Transverse colon (tissue), 4 donors: ENCODE data around the gene TTC23. TPM values are rescaled to one million over a fixed set of nuclear protein-coding genes. Genes with fewer than 3 reads are reported as not detected.

Experiments
- DNase-seq: peaks from one replicate; pipeline ENCODE4 v3.0.0-alpha.2; 2019
- H3K27ac ChIP-seq, 4 donors: fragments of 200-600 bp; sonication (generic); 2 replicates each; pipeline ENCODE4 v1.5.1; 2016 to 2018; ENCODE audit warnings: inconsistent platforms in 4 of 4
- H3K27me3 ChIP-seq: fragments of 200-600 bp; sonication (generic); 2 replicates; pipeline ENCODE4 v1.5.1; 2017; ENCODE audit warnings: inconsistent platforms
- H3K36me3 ChIP-seq, 4 donors: fragments of 200-600 bp; sonication (generic); 2 replicates each; pipeline ENCODE4 v1.5.1; 2017 to 2019; ENCODE audit warnings: inconsistent platforms in 4 of 4
- H3K4me1 ChIP-seq, 4 donors: fragments of 200-600 bp; sonication (generic); 2 replicates each; pipeline ENCODE4 v1.5.1; 2017 to 2020; ENCODE audit warnings: inconsistent platforms in 4 of 4
- H3K4me3 ChIP-seq, 4 donors: fragments of 200-600 bp; sonication (generic); 1 replicate in 1 of 4; 2 replicates in 3 of 4; pipeline versions ENCODE4 v1.5.1 to v1.6.1; 2017 to 2019; ENCODE audit warnings: inconsistent platforms in 4 of 4
- H3K9me3 ChIP-seq, 2 donors: fragments of 200-600 bp; sonication (generic); 2 replicates each; pipeline ENCODE4 v1.5.1; 2017 to 2019; ENCODE audit warnings: inconsistent platforms in 2 of 2
- EP300 ChIP-seq: sonication (generic); formaldehyde crosslinking; IDR thresholded peaks from one replicate; pipeline ENCODE4 v1.6.1; 2017; ENCODE audit warnings: antibody characterized with exemption, low read depth
- POLR2A ChIP-seq: fragments of 450-650 bp; IDR thresholded peaks from one replicate; pipeline ENCODE4 v1.6.1; 2016; ENCODE audit warnings: antibody characterized with exemption, mild to moderate bottlenecking, moderate library complexity
- POLR2AphosphoS5 ChIP-seq, 3 donors: sonication (generic); formaldehyde crosslinking; IDR thresholded peaks; one replicate each; pipeline ENCODE4 v1.6.1; 2016; ENCODE audit warnings: antibody characterized with exemption in 3 of 3
- whole genome bisulfite sequencing, 2 donors: methylation state at CpG; one replicate each; pipeline ENCODE4 v1.1.5; 2018; ENCODE audit warnings: low coverage in 1 of 2; 5-methylcytosine and 5-hydroxymethylcytosine counted together
- in situ Hi-C, 4 donors: fragments of 200-750 bp; cut with MboI; loops; one replicate each; pipeline versions ENCODE4 v1.15.0 to v1.15.1; 2017; ENCODE audit warnings: low sequenced_read_pairs in 3 of 4, low pct_ligation_motif_present in 1 of 4, low pct_unique_long_range_greater_than_20kb in 1 of 4
- intact Hi-C: fragments of 100-400 bp; cut with DNase I; formaldehyde crosslinking; loops from one replicate; pipeline ENCODE4 v1.15.1; 2023; ENCODE audit warnings: low total_unique reads
- total RNA-seq, 4 donors: library from RNA; depleted of rRNA; stranded (reverse); fragments of >200 nt; gene quantifications; one replicate each; pipeline ENCODE4 v1.1.0, GENCODE V29; 2016
- TF ChIP-seq, protein P1 (sequence below), 5 experiments: fragments of 200-600 bp in 3 of 5; fragments of 450-650 bp in 2 of 5; sonication (generic) in 3 of 5; IDR thresholded peaks; 1 replicate in 2 of 5; 2 replicates in 3 of 5; pipeline ENCODE4 v1.5.1; 2016 to 2017; ENCODE audit warnings: antibody characterized with exemption in 5 of 5, inconsistent platforms in 3 of 5, mild to moderate bottlenecking in 2 of 5, moderate library complexity in 1 of 5

TTC23 gene
- total RNA-seq, 4 donors from 2014 or later: 7.8 to 23.5 (median 12.5) TPM

DNA sequence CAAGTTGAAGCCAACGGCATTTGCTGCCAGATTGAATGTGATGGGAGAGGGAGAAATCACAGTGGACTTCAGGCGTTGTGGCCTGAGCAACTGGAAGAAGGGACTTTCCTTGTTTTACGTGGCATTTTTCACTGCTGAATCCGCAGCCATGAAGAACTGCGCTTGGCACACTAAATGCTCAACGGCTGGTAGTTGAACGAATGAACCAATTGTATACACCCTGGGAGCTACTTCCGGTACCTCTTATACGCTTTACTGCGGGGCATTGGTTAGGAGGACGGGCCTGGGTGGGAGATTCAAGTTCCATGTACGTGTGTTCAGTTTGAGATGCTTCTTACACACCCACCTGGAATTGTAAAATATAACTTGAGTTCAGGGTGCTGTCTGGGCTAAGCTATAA is 139.3 kb downstream of the TTC23 start:
- Histone ChIP-seq H3K27ac (peak overlapping the region; percentile 41 to 92 (median 90)), H3K4me1 (peaks cover 0 to 31% (median 7%) of the 10 kb centered on the region in 4 donors), H3K4me3 (peak overlapping the region in 2 of 4 donors; percentile 51 to 63), H3K36me3 (no peaks in the 10 kb centered on the region), H3K27me3 (peaks cover 23% of the 10 kb centered on the region), H3K9me3 (no peaks in the 10 kb centered on the region)
- TF ChIP-seq, protein P1, sequence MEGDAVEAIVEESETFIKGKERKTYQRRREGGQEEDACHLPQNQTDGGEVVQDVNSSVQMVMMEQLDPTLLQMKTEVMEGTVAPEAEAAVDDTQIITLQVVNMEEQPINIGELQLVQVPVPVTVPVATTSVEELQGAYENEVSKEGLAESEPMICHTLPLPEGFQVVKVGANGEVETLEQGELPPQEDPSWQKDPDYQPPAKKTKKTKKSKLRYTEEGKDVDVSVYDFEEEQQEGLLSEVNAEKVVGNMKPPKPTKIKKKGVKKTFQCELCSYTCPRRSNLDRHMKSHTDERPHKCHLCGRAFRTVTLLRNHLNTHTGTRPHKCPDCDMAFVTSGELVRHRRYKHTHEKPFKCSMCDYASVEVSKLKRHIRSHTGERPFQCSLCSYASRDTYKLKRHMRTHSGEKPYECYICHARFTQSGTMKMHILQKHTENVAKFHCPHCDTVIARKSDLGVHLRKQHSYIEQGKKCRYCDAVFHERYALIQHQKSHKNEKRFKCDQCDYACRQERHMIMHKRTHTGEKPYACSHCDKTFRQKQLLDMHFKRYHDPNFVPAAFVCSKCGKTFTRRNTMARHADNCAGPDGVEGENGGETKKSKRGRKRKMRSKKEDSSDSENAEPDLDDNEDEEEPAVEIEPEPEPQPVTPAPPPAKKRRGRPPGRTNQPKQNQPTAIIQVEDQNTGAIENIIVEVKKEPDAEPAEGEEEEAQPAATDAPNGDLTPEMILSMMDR (IDR thresholded peaks at IDR 0.05): no peak
- TF ChIP-seq POLR2AphosphoS5 (IDR thresholded peaks at IDR 0.05): peak in 1 of 3 donors; percentile 13
- 78 to 100% methylated on average over 2 to 12 of the region's 12 CpGs for WGBS, 2 donors
- DNase-seq: no peak
- intact Hi-C loops: no loop called here
- in situ Hi-C loops: no loop called here

DNA sequence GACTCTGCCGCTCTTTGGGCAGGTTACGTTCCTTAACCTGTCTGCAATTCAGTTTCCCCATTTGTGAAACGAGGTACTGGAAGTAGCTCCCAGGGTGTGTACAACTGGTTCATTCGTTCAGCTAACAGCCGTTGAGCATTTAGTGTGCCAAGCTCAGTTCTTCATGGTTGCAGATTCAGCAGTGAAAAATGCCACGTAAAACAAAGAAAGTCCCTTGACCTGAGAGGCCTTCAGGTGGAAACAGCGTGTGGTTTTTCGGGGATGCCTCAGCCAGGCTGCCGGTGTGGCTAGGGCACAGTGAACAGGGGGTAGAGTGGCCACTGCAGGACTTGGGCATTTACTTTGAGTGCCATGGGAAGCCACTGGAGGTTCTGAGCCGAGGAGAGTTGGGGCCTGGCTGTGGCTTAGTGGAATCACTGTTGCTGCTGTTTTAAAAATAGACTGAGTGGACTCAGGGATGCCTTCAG is 139.8 kb downstream of the TTC23 start:
- in situ Hi-C loops: loop anchor here in 1 of 4 donors (10.0 kb wide), 1 partner anchor 95 kb away; no protein-coding TSS in a partner anchor
- Histone ChIP-seq H3K36me3 (no peaks in the 10 kb centered on the region), H3K27me3 (peaks cover 25% of the 10 kb centered on the region), H3K4me1 (peaks cover 0 to 33% (median 7%) of the 10 kb centered on the region in 4 donors), H3K9me3 (no peaks in the 10 kb centered on the region), H3K27ac (peak overlapping the region; percentile 41 to 92 (median 90)), H3K4me3 (peak overlapping the region in 3 of 4 donors; percentile 50 to 63 (median 51))
- DNase-seq: no peak
- WGBS, 2 donors: 62 to 67% methylated on average over 3 to 10 of the region's 10 CpGs
- TF ChIP-seq EP300 (no peak), POLR2AphosphoS5 (IDR thresholded peaks at IDR 0.05) (peak in 1 of 3 donors; percentile 13), POLR2A (no peak)
- TF ChIP-seq, protein P1 (IDR thresholded peaks at IDR 0.05): no peak
- intact Hi-C loops: loop anchor here (5.0 kb wide), 1 partner anchor 63 kb away; no protein-coding TSS in a partner anchor

DNA sequence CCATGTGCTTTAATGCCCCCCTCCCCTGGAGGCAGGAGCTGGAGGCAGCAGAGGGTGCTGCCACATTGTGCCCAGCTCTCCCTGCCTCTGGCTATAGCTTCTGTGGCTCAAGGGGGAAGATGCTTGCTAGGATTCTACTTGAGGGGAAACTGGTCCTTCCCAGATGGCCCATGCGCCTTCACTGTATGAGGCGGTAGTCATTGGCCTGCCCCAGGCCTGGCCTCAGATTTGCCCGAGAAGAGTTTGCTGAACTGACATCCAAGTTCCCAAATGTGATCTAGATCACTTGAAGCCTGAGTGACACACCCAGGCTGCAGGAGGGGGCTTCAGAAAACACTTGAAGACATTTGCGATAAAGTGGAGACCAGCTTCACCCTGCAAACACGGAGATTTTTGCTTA is 140.4 kb downstream of the TTC23 start:
- Histone ChIP-seq H3K4me1 (peaks cover 0 to 33% (median 7%) of the 10 kb centered on the region in 4 donors), H3K9me3 (no peaks in the 10 kb centered on the region), H3K27me3 (peaks cover 25% of the 10 kb centered on the region), H3K4me3 (peak overlapping the region in 3 of 4 donors; percentile 50 to 63 (median 51)), H3K36me3 (no peaks in the 10 kb centered on the region), H3K27ac (peak overlapping the region; percentile 86 to 92 (median 90))
- intact Hi-C loops: loop anchor here (5.0 kb wide), 1 partner anchor 63 kb away; no protein-coding TSS in a partner anchor
- TF ChIP-seq EP300 (no peak), POLR2AphosphoS5 (IDR thresholded peaks at IDR 0.05) (no peak), POLR2A (no peak)
- TF ChIP-seq, protein P1 (IDR thresholded peaks at IDR 0.05): no peak
- DNase-seq: no peak
- WGBS, 2 donors: 80 to 84% methylated on average over 1 to 5 of the region's 5 CpGs
- in situ Hi-C loops: loop anchor here in 1 of 4 donors (10.0 kb wide), 1 partner anchor 96 kb away; no protein-coding TSS in a partner anchor

DNA sequence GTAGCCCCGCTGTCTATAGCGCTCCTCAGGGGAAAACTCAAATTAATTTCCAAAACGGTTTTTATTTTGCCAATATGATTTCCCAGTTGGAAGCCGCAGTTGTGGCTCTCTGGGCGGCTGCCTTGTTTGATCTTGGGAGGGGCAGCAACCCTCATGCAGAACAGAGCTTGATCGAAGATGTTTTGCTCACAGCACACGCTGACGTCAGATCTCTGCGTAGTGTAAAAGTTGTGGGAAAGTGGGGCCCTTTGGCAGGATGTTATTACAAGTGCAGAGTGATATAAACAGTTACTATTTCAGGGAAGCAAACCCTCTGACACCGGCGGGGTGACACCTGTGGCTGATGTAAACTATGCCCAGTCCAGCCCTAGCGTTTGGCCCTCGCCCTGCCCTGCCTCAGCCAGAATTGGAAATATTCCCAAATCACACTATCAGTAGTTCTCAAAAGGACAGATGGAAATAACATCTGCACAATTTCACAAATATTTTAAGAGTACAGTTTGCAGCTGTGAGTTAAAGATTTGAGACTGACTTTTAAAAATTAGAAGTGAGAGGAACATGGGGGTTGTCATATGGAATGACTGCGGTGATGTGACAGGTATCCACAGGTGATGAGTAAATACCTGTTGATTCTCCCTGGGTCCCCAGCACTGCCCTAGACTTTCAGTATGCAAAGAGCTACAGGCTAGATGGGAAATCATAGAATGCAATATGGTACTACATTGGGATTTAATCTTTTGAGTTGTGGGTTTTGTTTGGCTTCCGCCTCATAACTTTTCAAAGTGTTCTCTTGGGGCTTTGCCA is 142.8 kb downstream of the TTC23 start:
- peak overlapping the region; percentile 50 to 63 (median 56) for H3K4me3 ChIP-seq
- H3K27ac ChIP-seq: peak overlapping the region; percentile 86 to 92 (median 90)
- H3K27me3 ChIP-seq: peaks cover 43% of the 10 kb centered on the region
- H3K36me3 ChIP-seq: no peaks in the 10 kb centered on the region
- in situ Hi-C loops: loop anchor here in 1 of 4 donors (10.0 kb wide), 1 partner anchor 98 kb away; no protein-coding TSS in a partner anchor
- H3K9me3 ChIP-seq: no peaks in the 10 kb centered on the region
- peaks cover 0 to 18% (median 7%) of the 10 kb centered on the region in 4 donors for H3K4me1 ChIP-seq
- TF ChIP-seq EP300: peak; percentile 92
- TF ChIP-seq POLR2A: no peak
- peak; percentile 61 to 85 (median 81) for TF ChIP-seq POLR2AphosphoS5 (IDR thresholded peaks at IDR 0.05)
- intact Hi-C loops: loop anchor here (5.0 kb wide), 1 partner anchor 66 kb away; no protein-coding TSS in a partner anchor
- DNase-seq: no peak
- 25 to 43% methylated on average over 8 to 15 of the region's 15 CpGs for WGBS, 2 donors
